ENCODE data around the gene ME3. TPM values are rescaled to one million over a fixed set of nuclear protein-coding genes. Genes with fewer than 3 reads are reported as not detected.

The ME3 gene
- total RNA-seq, 1 experiment from 2014 or later = 0.30 TPM

- DNase-seq (ENCODE audit: low read depth, low spot score) (no peak), ATAC-seq (no peak)
- H3K4me3 ChIP-seq (replicated peaks in 1 of 2; ENCODE audit: low read depth in 1 of 2, low read length in 2 of 2) = no peak overlapping the region
- RAD21 ChIA-PET (ENCODE audit: low non-redundant PET in 1 of 2, low total read pairs in 2 of 2, uncharacterized antibody in 2 of 2, unreplicated experiment in 2 of 2) = no interaction called here
- intact Hi-C loops (cut with micrococcal nuclease) = no loop called here
- no peaks in the 10 kb centered on the region; the same call in 1 of the 2 replicates for H3K27me3 ChIP-seq (ENCODE audit: insufficient read depth, low read length)
- H4K20me1 ChIP-seq (ENCODE audit: insufficient read depth) = no peaks in the 10 kb centered on the region
- no peak overlapping the region for H3K9ac ChIP-seq (ENCODE audit: low read length)
- H3K4me1 ChIP-seq (ENCODE audit: control insufficient read depth in 1 of 2, insufficient read depth in 2 of 2, low read length in 2 of 2) = peaks cover 2 to 7% of the 10 kb centered on the region in 2 experiments; a peak in 2 of 4 replicates
- TF ChIP-seq ZNF274 (IDR thresholded peaks at IDR 0.05; ENCODE audit: low read depth, low read length) = no peak
- TF ChIP-seq POLR2AphosphoS5 (IDR thresholded peaks at IDR 0.05; ENCODE audit: low read depth, low read length) = no peak
- TF ChIP-seq SP1 (IDR thresholded peaks at IDR 0.05; ENCODE audit: low read depth) = no peak
- TF ChIP-seq ELF1 (IDR thresholded peaks at IDR 0.05; ENCODE audit: borderline replicate concordance, low read depth) = no peak
- no peak for TF ChIP-seq RAD21 (IDR thresholded peaks at IDR 0.05; ENCODE audit: low read depth)
- TF ChIP-seq, protein P1, sequence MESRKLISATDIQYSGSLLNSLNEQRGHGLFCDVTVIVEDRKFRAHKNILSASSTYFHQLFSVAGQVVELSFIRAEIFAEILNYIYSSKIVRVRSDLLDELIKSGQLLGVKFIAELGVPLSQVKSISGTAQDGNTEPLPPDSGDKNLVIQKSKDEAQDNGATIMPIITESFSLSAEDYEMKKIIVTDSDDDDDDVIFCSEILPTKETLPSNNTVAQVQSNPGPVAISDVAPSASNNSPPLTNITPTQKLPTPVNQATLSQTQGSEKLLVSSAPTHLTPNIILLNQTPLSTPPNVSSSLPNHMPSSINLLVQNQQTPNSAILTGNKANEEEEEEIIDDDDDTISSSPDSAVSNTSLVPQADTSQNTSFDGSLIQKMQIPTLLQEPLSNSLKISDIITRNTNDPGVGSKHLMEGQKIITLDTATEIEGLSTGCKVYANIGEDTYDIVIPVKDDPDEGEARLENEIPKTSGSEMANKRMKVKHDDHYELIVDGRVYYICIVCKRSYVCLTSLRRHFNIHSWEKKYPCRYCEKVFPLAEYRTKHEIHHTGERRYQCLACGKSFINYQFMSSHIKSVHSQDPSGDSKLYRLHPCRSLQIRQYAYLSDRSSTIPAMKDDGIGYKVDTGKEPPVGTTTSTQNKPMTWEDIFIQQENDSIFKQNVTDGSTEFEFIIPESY (IDR thresholded peaks at IDR 0.05; ENCODE audit: extremely low read depth, insufficient replicate concordance, low read length) = no peak
- H3K36me3 ChIP-seq (ENCODE audit: control insufficient read depth in 1 of 2, insufficient read depth in 2 of 2, low read length in 2 of 2) = no peaks in the 10 kb centered on the region
- no peak overlapping the region for H3K4me2 ChIP-seq (ENCODE audit: low read length)
- H3K9me3 ChIP-seq (ENCODE audit: control insufficient read depth in 1 of 2, insufficient read depth in 1 of 2, low read depth in 1 of 2, low read length in 2 of 2) = no peaks in the 10 kb centered on the region
- H3K79me2 ChIP-seq (ENCODE audit: insufficient read depth, low read length) = no peaks in the 10 kb centered on the region
- H3K9me2 ChIP-seq (ENCODE audit: insufficient read depth) = no peaks in the 10 kb centered on the region
- no peak overlapping the region for H2AFZ ChIP-seq (ENCODE audit: low read depth, low read length, poor library complexity, severe bottlenecking)
- no TSS peak for BruUV-seq (replicated peaks)
- CTCF ChIA-PET = no interaction called here
- POLR2A ChIA-PET = no interaction called here
- no peak overlapping the region for H3K27ac ChIP-seq (ENCODE audit: low read depth, low read length)
These were observed 106.6 kb downstream of the ME3 start for GRCh38 chr11:86565801-86566312.

GRCh38 chr11:86565388-86565787, 107.0 kb downstream of the ME3 start:
- no peaks in the 10 kb centered on the region for H3K9me2 ChIP-seq (ENCODE audit: insufficient read depth)
- ChIA-PET CTCF (no interaction called here), RAD21 (ENCODE audit: low non-redundant PET in 1 of 2, low total read pairs in 2 of 2, uncharacterized antibody in 2 of 2, unreplicated experiment in 2 of 2) (no interaction called here), POLR2A (no interaction called here)
- no peaks in the 10 kb centered on the region for H4K20me1 ChIP-seq (ENCODE audit: insufficient read depth)
- H3K27me3 ChIP-seq (ENCODE audit: insufficient read depth, low read length) = no peaks in the 10 kb centered on the region; the same call in 1 of the 2 replicates
- no peak overlapping the region for H2AFZ ChIP-seq (ENCODE audit: low read depth, low read length, poor library complexity, severe bottlenecking)
- no peak overlapping the region for H3K4me3 ChIP-seq (replicated peaks in 1 of 2; ENCODE audit: low read depth in 1 of 2, low read length in 2 of 2)
- H3K9me3 ChIP-seq (ENCODE audit: control insufficient read depth in 1 of 2, insufficient read depth in 1 of 2, low read depth in 1 of 2, low read length in 2 of 2) = no peaks in the 10 kb centered on the region
- ATAC-seq = no peak
- H3K79me2 ChIP-seq (ENCODE audit: insufficient read depth, low read length) = no peaks in the 10 kb centered on the region
- intact Hi-C loops (cut with micrococcal nuclease) = no loop called here
- DNase-seq (ENCODE audit: low read depth, low spot score) = no peak
- BruUV-seq (replicated peaks) = no TSS peak
- H3K36me3 ChIP-seq (ENCODE audit: control insufficient read depth in 1 of 2, insufficient read depth in 2 of 2, low read length in 2 of 2) = no peaks in the 10 kb centered on the region
- H3K4me2 ChIP-seq (ENCODE audit: low read length) = no peak overlapping the region
- no peak overlapping the region for H3K9ac ChIP-seq (ENCODE audit: low read length)
- peaks cover 2 to 7% of the 10 kb centered on the region in 2 experiments; a peak in 2 of 4 replicates for H3K4me1 ChIP-seq (ENCODE audit: control insufficient read depth in 1 of 2, insufficient read depth in 2 of 2, low read length in 2 of 2)
- no peak overlapping the region for H3K27ac ChIP-seq (ENCODE audit: low read depth, low read length)
- no peak for TF ChIP-seq CEBPB (IDR thresholded peaks at IDR 0.05; ENCODE audit: low read depth)
- no peak for TF ChIP-seq JUND (IDR thresholded peaks at IDR 0.05)
- TF ChIP-seq REST (IDR thresholded peaks at IDR 0.05; ENCODE audit: low read depth) = no peak
- TF ChIP-seq SP1 (IDR thresholded peaks at IDR 0.05; ENCODE audit: low read depth) = no peak
- TF ChIP-seq CBX3 (IDR thresholded peaks at IDR 0.05; ENCODE audit: low read depth) = no peak
- no peak for TF ChIP-seq EGR1 (IDR thresholded peaks at IDR 0.05; ENCODE audit: low read depth)
- TF ChIP-seq CTCF (IDR thresholded peaks at IDR 0.05 in 2 of 3, conservative IDR thresholded peaks at IDR 0.05 in 1 of 3; ENCODE audit: borderline replicate concordance in 1 of 3, insufficient read depth in 1 of 3, low read depth in 2 of 3, low read length in 2 of 3) = no peak
- TF ChIP-seq YY1 (IDR thresholded peaks at IDR 0.05; ENCODE audit: extremely low read depth, insufficient replicate concordance, low read depth, low read length) = no peak

All from HCT116 (cell line).